ENCODE data around the gene ARL13B. TPM values are rescaled to one million over a fixed set of nuclear protein-coding genes. Genes with fewer than 3 reads are reported as not detected.

The ARL13B gene
- total RNA-seq, 1 experiment from 2014 or later: 16.5 TPM

DNA sequence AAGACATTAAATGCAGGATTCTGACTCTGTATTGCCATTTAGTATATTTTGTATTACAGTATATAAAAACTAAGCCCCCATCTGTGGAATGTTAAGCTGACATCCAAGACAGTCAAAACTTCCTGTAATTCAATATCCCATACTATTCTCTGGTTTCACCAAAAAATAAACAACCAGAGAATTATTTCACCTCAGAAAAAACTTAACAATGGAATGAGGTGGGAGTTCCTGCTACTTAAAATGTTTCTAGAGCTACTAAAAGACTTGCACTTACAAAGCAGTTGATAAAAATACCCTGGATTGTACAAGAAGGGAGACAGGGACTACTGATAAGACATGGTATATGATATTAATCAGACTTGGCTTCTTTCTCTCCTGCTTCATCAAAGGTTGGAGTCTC is 8.3 kb downstream of the ARL13B start:
- H3K79me2 ChIP-seq (ENCODE audit: low read length): peaks cover 93% of the 10 kb centered on the region
- no peaks in the 10 kb centered on the region for H3K27me3 ChIP-seq (ENCODE audit: low read length)
- H3K27ac ChIP-seq (ENCODE audit: low read length): no peak overlapping the region
- no peak overlapping the region for H3K9ac ChIP-seq (ENCODE audit: low read length)
- H3K4me2 ChIP-seq (ENCODE audit: low read depth, low read length, poor library complexity, severe bottlenecking): no peak overlapping the region
- no peak for DNase-seq
- H3K9me3 ChIP-seq (ENCODE audit: low read length): no peaks in the 10 kb centered on the region
- no peaks in the 10 kb centered on the region for H3K9me2 ChIP-seq (replicated peaks; ENCODE audit: insufficient read depth, low read length)
- H4K20me1 ChIP-seq (ENCODE audit: insufficient read depth, low read depth, low read length): no peaks in the 10 kb centered on the region
- no peak overlapping the region for H3K4me3 ChIP-seq (ENCODE audit: low read length)
- H3K4me1 ChIP-seq (ENCODE audit: low read length): peaks cover 3% of the 10 kb centered on the region; the same call in 1 of the 2 replicates
- no peak overlapping the region for H2AFZ ChIP-seq (ENCODE audit: low read length)
- H3K36me3 ChIP-seq (ENCODE audit: insufficient read depth, low read length): no peaks in the 10 kb centered on the region

GRCh38 chr3:93988764-93989163 is 8.8 kb downstream of the ARL13B start:
- H4K20me1 ChIP-seq (ENCODE audit: insufficient read depth, low read depth, low read length): no peaks in the 10 kb centered on the region
- DNase-seq: no peak

DNA sequence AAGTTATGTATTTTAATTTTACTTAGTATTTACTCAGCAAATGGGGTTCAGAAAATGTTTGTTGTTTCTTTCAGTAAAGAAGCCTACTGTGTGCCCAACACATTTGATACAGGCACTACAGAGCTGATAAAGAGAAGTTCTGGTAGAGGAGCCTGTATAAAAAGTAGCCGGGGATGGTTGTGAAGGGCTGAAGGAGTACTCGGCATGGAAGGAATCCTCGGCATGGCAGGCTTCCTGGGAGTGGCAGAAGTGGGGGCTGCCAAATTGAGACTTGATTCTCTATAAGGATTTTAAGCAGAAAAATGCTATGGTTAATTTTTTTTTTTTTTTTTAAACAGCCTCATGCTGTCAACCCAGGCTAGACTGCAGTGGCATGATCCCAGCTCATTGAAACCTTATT is 9.3 kb downstream of the ARL13B start:
- no peaks in the 10 kb centered on the region for H3K9me2 ChIP-seq (replicated peaks; ENCODE audit: insufficient read depth, low read length)
- no peak overlapping the region for H3K4me2 ChIP-seq (ENCODE audit: low read depth, low read length, poor library complexity, severe bottlenecking)
- no peak for DNase-seq
- H3K4me1 ChIP-seq (ENCODE audit: low read length): peaks cover 3% of the 10 kb centered on the region; the same call in 1 of the 2 replicates
- H3K9me3 ChIP-seq (ENCODE audit: low read length): no peaks in the 10 kb centered on the region
- no peak overlapping the region for H3K27ac ChIP-seq (ENCODE audit: low read length)
- H3K36me3 ChIP-seq (ENCODE audit: insufficient read depth, low read length): no peaks in the 10 kb centered on the region
- no peak overlapping the region for H2AFZ ChIP-seq (ENCODE audit: low read length)
- H3K9ac ChIP-seq (ENCODE audit: low read length): no peak overlapping the region
- no peak overlapping the region for H3K4me3 ChIP-seq (ENCODE audit: low read length)
- H3K27me3 ChIP-seq (ENCODE audit: low read length): no peaks in the 10 kb centered on the region
- peaks cover 95% of the 10 kb centered on the region for H3K79me2 ChIP-seq (ENCODE audit: low read length)
- H4K20me1 ChIP-seq (ENCODE audit: insufficient read depth, low read depth, low read length): no peaks in the 10 kb centered on the region

More at GRCh38 chr3:93988764-93989163, 8.8 kb downstream of the ARL13B start:
- Histone ChIP-seq H3K9me3 (ENCODE audit: low read length) (no peaks in the 10 kb centered on the region), H2AFZ (ENCODE audit: low read length) (no peak overlapping the region), H3K27me3 (ENCODE audit: low read length) (no peaks in the 10 kb centered on the region), H3K79me2 (ENCODE audit: low read length) (peaks cover 93% of the 10 kb centered on the region), H3K4me3 (ENCODE audit: low read length) (no peak overlapping the region), H3K4me2 (ENCODE audit: low read depth, low read length, poor library complexity, severe bottlenecking) (no peak overlapping the region), H3K27ac (ENCODE audit: low read length) (no peak overlapping the region), H3K9ac (ENCODE audit: low read length) (no peak overlapping the region), H3K4me1 (ENCODE audit: low read length) (peaks cover 3% of the 10 kb centered on the region; the same call in 1 of the 2 replicates), H3K9me2 (replicated peaks; ENCODE audit: insufficient read depth, low read length) (no peaks in the 10 kb centered on the region), H3K36me3 (ENCODE audit: insufficient read depth, low read length) (no peaks in the 10 kb centered on the region)

DNA sequence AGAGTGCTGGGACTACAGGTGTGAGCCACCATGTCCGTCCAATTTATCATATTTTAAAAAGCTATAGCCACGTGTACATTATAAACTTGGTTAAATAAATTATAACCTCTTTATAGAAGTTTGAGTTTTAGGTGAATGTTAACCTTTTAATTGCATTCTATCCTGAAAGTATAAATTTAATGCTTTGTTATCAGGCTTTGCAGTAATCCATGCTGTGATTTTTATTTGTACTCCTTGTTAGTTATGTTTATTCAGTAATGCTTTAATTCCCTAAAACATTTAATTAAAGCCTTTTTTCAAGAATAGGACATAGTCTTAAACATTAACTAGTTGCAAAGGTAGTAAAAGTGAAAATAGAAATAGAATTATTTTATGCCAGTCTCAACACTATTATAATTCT is 11.7 kb downstream of the ARL13B start:
- H3K36me3 ChIP-seq (ENCODE audit: insufficient read depth, low read length): no peaks in the 10 kb centered on the region
- no peaks in the 10 kb centered on the region for H3K4me1 ChIP-seq (ENCODE audit: low read length)
- H3K9ac ChIP-seq (ENCODE audit: low read length): no peak overlapping the region
- no peak overlapping the region for H3K4me3 ChIP-seq (ENCODE audit: low read length)
- no peaks in the 10 kb centered on the region for H3K9me3 ChIP-seq (ENCODE audit: low read length)
- H4K20me1 ChIP-seq (ENCODE audit: insufficient read depth, low read depth, low read length): no peaks in the 10 kb centered on the region
- H3K4me2 ChIP-seq (ENCODE audit: low read depth, low read length, poor library complexity, severe bottlenecking): no peak overlapping the region
- DNase-seq: no peak
- H3K27me3 ChIP-seq (ENCODE audit: low read length): no peaks in the 10 kb centered on the region
- no peak overlapping the region for H2AFZ ChIP-seq (ENCODE audit: low read length)
- no peak overlapping the region for H3K27ac ChIP-seq (ENCODE audit: low read length)
- no peaks in the 10 kb centered on the region for H3K9me2 ChIP-seq (replicated peaks; ENCODE audit: insufficient read depth, low read length)
- peaks cover 87% of the 10 kb centered on the region for H3K79me2 ChIP-seq (ENCODE audit: low read length)

GRCh38 chr3:93992207-93992606 is 12.3 kb downstream of the ARL13B start:
- Histone ChIP-seq H4K20me1 (ENCODE audit: insufficient read depth, low read depth, low read length) (no peaks in the 10 kb centered on the region), H3K27ac (ENCODE audit: low read length) (no peak overlapping the region), H3K79me2 (ENCODE audit: low read length) (peaks cover 81% of the 10 kb centered on the region), H3K4me3 (ENCODE audit: low read length) (no peak overlapping the region), H3K9me3 (ENCODE audit: low read length) (no peaks in the 10 kb centered on the region), H2AFZ (ENCODE audit: low read length) (no peak overlapping the region), H3K36me3 (ENCODE audit: insufficient read depth, low read length) (no peaks in the 10 kb centered on the region), H3K4me1 (ENCODE audit: low read length) (no peaks in the 10 kb centered on the region), H3K27me3 (ENCODE audit: low read length) (no peaks in the 10 kb centered on the region), H3K4me2 (ENCODE audit: low read depth, low read length, poor library complexity, severe bottlenecking) (no peak overlapping the region), H3K9me2 (replicated peaks; ENCODE audit: insufficient read depth, low read length) (no peaks in the 10 kb centered on the region), H3K9ac (ENCODE audit: low read length) (no peak overlapping the region)
- DNase-seq: no peak

DNA sequence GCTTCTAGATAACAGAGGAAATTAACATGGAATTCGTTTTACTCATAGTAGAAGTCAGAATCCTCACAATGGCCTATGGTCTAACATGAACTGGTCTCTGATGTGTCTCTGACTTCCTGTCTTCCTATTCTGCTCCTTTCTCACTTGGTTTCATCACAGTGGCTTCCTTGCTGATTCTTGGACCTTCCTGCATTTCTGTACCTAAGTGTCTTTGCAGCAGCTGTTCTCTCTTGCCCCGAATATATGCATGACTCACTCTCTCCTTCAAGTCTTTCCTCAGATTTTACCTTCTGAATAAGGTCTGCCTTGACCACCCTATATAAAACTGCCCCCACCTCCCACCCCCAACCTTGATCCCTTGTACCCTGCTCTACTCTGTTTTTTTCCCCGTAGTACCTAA is 14.1 kb downstream of the ARL13B start:
- H3K4me1 ChIP-seq (ENCODE audit: low read length): no peaks in the 10 kb centered on the region
- no peak overlapping the region for H3K4me3 ChIP-seq (ENCODE audit: low read length)
- H3K9me3 ChIP-seq (ENCODE audit: low read length): no peaks in the 10 kb centered on the region
- H3K9me2 ChIP-seq (replicated peaks; ENCODE audit: insufficient read depth, low read length): no peaks in the 10 kb centered on the region
- DNase-seq: no peak
- no peak overlapping the region for H3K27ac ChIP-seq (ENCODE audit: low read length)
- peaks cover 63% of the 10 kb centered on the region for H3K79me2 ChIP-seq (ENCODE audit: low read length)
- H4K20me1 ChIP-seq (ENCODE audit: insufficient read depth, low read depth, low read length): no peaks in the 10 kb centered on the region
- no peaks in the 10 kb centered on the region for H3K36me3 ChIP-seq (ENCODE audit: insufficient read depth, low read length)
- H2AFZ ChIP-seq (ENCODE audit: low read length): no peak overlapping the region
- H3K9ac ChIP-seq (ENCODE audit: low read length): no peak overlapping the region
- no peaks in the 10 kb centered on the region for H3K27me3 ChIP-seq (ENCODE audit: low read length)
- H3K4me2 ChIP-seq (ENCODE audit: low read depth, low read length, poor library complexity, severe bottlenecking): no peak overlapping the region

- no peak for DNase-seq
- H3K9me3 ChIP-seq (ENCODE audit: low read length): no peaks in the 10 kb centered on the region
- H3K9ac ChIP-seq (ENCODE audit: low read length): no peak overlapping the region
- H3K4me2 ChIP-seq (ENCODE audit: low read depth, low read length, poor library complexity, severe bottlenecking): peak overlapping the region; percentile 38
- H3K4me1 ChIP-seq (ENCODE audit: low read length): peaks cover 35% of the 10 kb centered on the region
- H2AFZ ChIP-seq (ENCODE audit: low read length): no peak overlapping the region
- H3K36me3 ChIP-seq (ENCODE audit: insufficient read depth, low read length): no peaks in the 10 kb centered on the region
- no peaks in the 10 kb centered on the region for H4K20me1 ChIP-seq (ENCODE audit: insufficient read depth, low read depth, low read length)
- peaks cover 38% of the 10 kb centered on the region for H3K79me2 ChIP-seq (ENCODE audit: low read length)
- H3K27ac ChIP-seq (ENCODE audit: low read length): peak overlapping the region; percentile 59; the same call in 1 of the 2 replicates
- H3K9me2 ChIP-seq (replicated peaks; ENCODE audit: insufficient read depth, low read length): no peaks in the 10 kb centered on the region
- no peak overlapping the region for H3K4me3 ChIP-seq (ENCODE audit: low read length)
- no peaks in the 10 kb centered on the region for H3K27me3 ChIP-seq (ENCODE audit: low read length)
Observed at GRCh38 chr3:94001191-94001590, 21.2 kb downstream of the ARL13B start.

DNA sequence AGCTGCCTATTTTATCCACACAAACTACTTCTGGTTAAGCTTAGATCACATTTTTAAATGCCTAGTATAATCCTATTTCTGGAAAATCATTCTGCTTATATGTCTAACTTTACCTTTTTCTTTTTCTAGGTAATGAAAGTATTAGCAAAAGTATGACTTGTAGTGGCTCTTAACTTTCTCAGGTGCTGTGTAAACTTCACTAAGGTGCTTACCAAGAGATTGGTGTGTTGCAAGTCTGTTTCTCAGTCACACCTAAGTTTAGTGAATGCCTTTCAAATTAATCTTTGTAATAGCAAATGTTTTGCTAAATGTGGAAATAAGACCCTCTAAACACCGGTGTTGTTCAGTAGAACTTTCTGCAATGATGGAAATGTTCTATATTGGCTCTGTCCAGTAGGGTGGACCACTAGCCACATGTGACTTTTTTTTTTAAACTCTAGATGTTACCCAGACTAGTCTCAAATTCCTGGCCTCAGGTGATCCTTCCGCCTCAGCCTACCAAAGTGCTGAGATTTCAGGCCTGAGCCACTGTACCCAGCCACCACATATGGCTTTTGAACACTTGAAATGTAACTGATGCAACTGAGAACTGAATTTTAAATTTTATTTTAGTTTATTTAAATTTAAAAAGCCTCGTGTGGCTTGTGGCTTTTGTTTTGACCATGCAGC is 22.0 kb downstream of the ARL13B start:
- Histone ChIP-seq H3K27ac (ENCODE audit: low read length) (peak overlapping the region; percentile 59), H3K79me2 (ENCODE audit: low read length) (peaks cover 46% of the 10 kb centered on the region), H2AFZ (ENCODE audit: low read length) (no peak overlapping the region), H3K4me2 (ENCODE audit: low read depth, low read length, poor library complexity, severe bottlenecking) (peak overlapping the region; percentile 38), H3K9me2 (replicated peaks; ENCODE audit: insufficient read depth, low read length) (no peaks in the 10 kb centered on the region), H3K9me3 (ENCODE audit: low read length) (no peaks in the 10 kb centered on the region), H3K36me3 (ENCODE audit: insufficient read depth, low read length) (peaks cover 7% of the 10 kb centered on the region), H4K20me1 (ENCODE audit: insufficient read depth, low read depth, low read length) (no peaks in the 10 kb centered on the region), H3K4me1 (ENCODE audit: low read length) (peaks cover 35% of the 10 kb centered on the region), H3K4me3 (ENCODE audit: low read length) (no peak overlapping the region), H3K9ac (ENCODE audit: low read length) (no peak overlapping the region), H3K27me3 (ENCODE audit: low read length) (no peaks in the 10 kb centered on the region)
- DNase-seq: no peak

Data from Karpas-422 (cell line).